IMR-90 (cell line): Measurements from ENCODE around the gene PINLYP. TPM values are rescaled to one million over a fixed set of nuclear protein-coding genes. Genes with fewer than 3 reads are reported as not detected.

Experiments
- ATAC-seq: fragments of 200-7000 bp; cut with Tn5 transposase; 2 replicates; pipeline ENCODE4 v1.9.1; 2020; ENCODE audit warnings: low read depth, mild to moderate bottlenecking, moderate library complexity
- BruUV-seq: library from RNA; stranded (reverse); fragments of 400-500 nt; replicated peaks from 2 replicates; lab custom pipeline; 2021; lab: Mats Ljungman, UMichigan
- CTCF ChIA-PET: fragments of 300-600 bp; formaldehyde crosslinking; extraction: SDS; loops from one replicate; lab custom pipeline; 2021; ENCODE audit warnings: antibody characterized with exemption; lab: Yijun Ruan, JAX
- POLR2A ChIA-PET: fragments of 300-600 bp; sonication (Branson Sonifier 250); formaldehyde crosslinking; loops from one replicate; lab custom pipeline; 2022; ENCODE audit warnings: antibody characterized with exemption; ENCODE audit not compliant: unreplicated experiment; lab: Charles Lee
- DNase-seq: peaks from one replicate; pipeline ENCODE4 v3.0.0; 2013
- H2AFZ ChIP-seq: replicated peaks from 2 replicates; pipeline ENCODE3; 2013; ENCODE audit warnings: low read length, mild to moderate bottlenecking; ENCODE audit not compliant: poor library complexity
- H2AK5ac ChIP-seq: 2 replicates; pipeline ENCODE4 v1.6.1; 2013; ENCODE audit warnings: low read depth, low read length, inconsistent platforms
- H2AK9ac ChIP-seq: replicated peaks from 2 replicates; pipeline ENCODE3; 2013; ENCODE audit warnings: mild to moderate bottlenecking, low read depth, low read length, moderate library complexity; ENCODE audit not compliant: poor library complexity
- H2BK120ac ChIP-seq: 2 replicates; pipeline ENCODE4 v1.6.1; 2013; ENCODE audit warnings: low read depth, low read length, inconsistent platforms
- H2BK15ac ChIP-seq: 3 replicates; pipeline ENCODE4 v1.6.1; 2013; ENCODE audit warnings: low read depth, low read length, inconsistent platforms
- H2BK20ac ChIP-seq: 2 replicates; pipeline ENCODE4 v1.6.1; 2013; ENCODE audit warnings: low read depth, mild to moderate bottlenecking, inconsistent platforms, low read length, moderate library complexity
- H2BK5ac ChIP-seq: 2 replicates; pipeline ENCODE4 v1.6.1; 2013; ENCODE audit warnings: mild to moderate bottlenecking, low read depth, low read length, inconsistent platforms; ENCODE audit not compliant: poor library complexity, severe bottlenecking
- H3K14ac ChIP-seq: replicated peaks from 2 replicates; pipeline ENCODE4 v1.6.1; 2013; ENCODE audit warnings: low read depth, low read length, inconsistent platforms
- H3K18ac ChIP-seq: 2 replicates; pipeline ENCODE4 v1.6.1; 2013; ENCODE audit warnings: low read depth, low read length, control low read depth
- H3K23ac ChIP-seq: 2 replicates; pipeline ENCODE4 v1.6.1; 2013; ENCODE audit warnings: low read depth, low read length, inconsistent platforms
- H3K27ac ChIP-seq: 2 replicates; pipeline ENCODE4 v1.5.1; 2013; ENCODE audit warnings: mild to moderate bottlenecking, control low read depth, low read length; ENCODE audit not compliant: insufficient read depth
- H3K27me3 ChIP-seq: 2 replicates; pipeline ENCODE4 v1.6.1; 2013; ENCODE audit warnings: low read length; ENCODE audit not compliant: control insufficient read depth, insufficient read depth
- H3K36me3 ChIP-seq: 2 replicates; pipeline ENCODE4 v1.6.1; 2013; ENCODE audit warnings: low read length, mixed read lengths; ENCODE audit not compliant: control insufficient read depth, insufficient read depth
- H3K4ac ChIP-seq: 2 replicates; pipeline ENCODE4 v1.6.1; 2013; ENCODE audit warnings: low read depth, low read length, inconsistent platforms
- H3K4me1 ChIP-seq: 2 replicates; pipeline ENCODE4 v1.6.1; 2013; ENCODE audit warnings: low read length, mixed read lengths; ENCODE audit not compliant: control insufficient read depth, insufficient read depth
- H3K4me2 ChIP-seq: 2 replicates; pipeline ENCODE4 v1.6.1; 2013; ENCODE audit warnings: low read depth, mild to moderate bottlenecking, control low read depth, low read length, moderate library complexity
- H3K4me3 ChIP-seq: 2 replicates; pipeline ENCODE4 v1.5.1; 2013; ENCODE audit warnings: low read depth, mild to moderate bottlenecking, control low read depth, low read length, moderate library complexity; ENCODE audit not compliant: insufficient read depth
- H3K56ac ChIP-seq: 2 replicates; pipeline ENCODE4 v1.6.1; 2013; ENCODE audit warnings: low read length, inconsistent platforms; ENCODE audit not compliant: insufficient read depth; ENCODE audit errors: extremely low read depth
- H3K79me1 ChIP-seq, 2 experiments: 2 replicates each; pipeline ENCODE4 v1.6.1; 2013; ENCODE audit warnings: low read length in 2 of 2, inconsistent platforms in 1 of 2, low read depth in 1 of 2
- H3K9ac ChIP-seq: 2 replicates; pipeline ENCODE4 v1.6.1; 2013; ENCODE audit warnings: low read depth, low read length, control low read depth
- H3K9me1 ChIP-seq: 2 replicates; pipeline ENCODE4 v1.6.1; 2013; ENCODE audit warnings: low read length, inconsistent platforms; ENCODE audit not compliant: insufficient read depth
- H3K9me3 ChIP-seq: 2 replicates; pipeline ENCODE4 v1.6.1; 2013; ENCODE audit warnings: low read length; ENCODE audit not compliant: control insufficient read depth, insufficient read depth
- H4K20me1 ChIP-seq: 2 replicates; pipeline ENCODE4 v1.6.1; 2013; ENCODE audit warnings: low read length, inconsistent platforms; ENCODE audit not compliant: insufficient read depth
- H4K5ac ChIP-seq: 2 replicates; pipeline ENCODE4 v1.6.1; 2013; ENCODE audit warnings: mild to moderate bottlenecking, low read depth, low read length, control low read depth
- H4K8ac ChIP-seq, 2 experiments: 2 replicates each; pipeline ENCODE4 v1.6.1; 2013; ENCODE audit warnings: low read depth in 2 of 2, low read length in 2 of 2, control low read depth in 1 of 2, inconsistent platforms in 1 of 2
- H4K91ac ChIP-seq: 2 replicates; pipeline ENCODE4 v1.6.1; 2013; ENCODE audit warnings: low read depth, low read length, inconsistent platforms; ENCODE audit not compliant: insufficient read depth
- BHLHE40 ChIP-seq: fragments of 150-350 bp; IDR thresholded peaks from 2 replicates; pipeline ENCODE4 v1.6.1; 2016; ENCODE audit warnings: mild to moderate bottlenecking, low read depth, low read length
- CHD1 ChIP-seq: IDR thresholded peaks from 2 replicates; pipeline ENCODE4 v1.6.1; 2012; ENCODE audit warnings: low read depth, low read length, improper control_type of control experiment
- FOS ChIP-seq: fragments of 150-350 bp; IDR thresholded peaks from 2 replicates; pipeline ENCODE4 v1.6.1; 2016; ENCODE audit warnings: low read depth, low read length
- MAFK ChIP-seq: IDR thresholded peaks from 2 replicates; pipeline ENCODE4 v1.6.1; 2012; ENCODE audit warnings: low read depth, low read length, improper control_type of control experiment
- MAZ ChIP-seq: IDR thresholded peaks from 2 replicates; pipeline ENCODE4 v1.6.1; 2012; ENCODE audit warnings: low read depth, mild to moderate bottlenecking, low read length, improper control_type of control experiment, moderate library complexity, borderline replicate concordance
- MXI1 ChIP-seq: IDR thresholded peaks from 2 replicates; pipeline ENCODE4 v1.6.1; 2012; ENCODE audit warnings: low read depth, mild to moderate bottlenecking, low read length, moderate library complexity, borderline replicate concordance
- NFE2L2 ChIP-seq: fragments of 150-350 bp; IDR thresholded peaks from 2 replicates; pipeline ENCODE4 v1.6.1; 2016; ENCODE audit warnings: low read depth, mild to moderate bottlenecking, low read length
- POLR2A ChIP-seq: IDR thresholded peaks from 2 replicates; pipeline ENCODE4 v1.6.1; 2012; ENCODE audit warnings: mild to moderate bottlenecking, low read depth, low read length
- RAD21 ChIP-seq: IDR thresholded peaks from 2 replicates; pipeline ENCODE4 v1.6.1; 2012; ENCODE audit warnings: low read length, improper control_type of control experiment
- RCOR1 ChIP-seq: IDR thresholded peaks from 2 replicates; pipeline ENCODE4 v1.6.1; 2012; ENCODE audit warnings: mild to moderate bottlenecking, low read length, improper control_type of control experiment; ENCODE audit not compliant: insufficient replicate concordance
- RFX5 ChIP-seq: IDR thresholded peaks from 2 replicates; pipeline ENCODE4 v1.8.0; 2012; ENCODE audit warnings: low read depth, mild to moderate bottlenecking, low read length, moderate library complexity
- SMC3 ChIP-seq: fragments of 150-350 bp; IDR thresholded peaks from 2 replicates; pipeline ENCODE4 v1.6.1; 2016; ENCODE audit warnings: low read depth, mild to moderate bottlenecking, antibody characterized with exemption, low read length, moderate library complexity
- WGBS, 2 experiments: methylation state at CpG; one replicate each; pipeline versions ENCODE4 v1.1.5 to v1.1.7; 2013; ENCODE audit warnings: missing lambda C conversion rate in 2 of 2; ENCODE audit not compliant: insufficient read length in 1 of 2; ENCODE audit errors: extremely low coverage in 2 of 2; 5-methylcytosine and 5-hydroxymethylcytosine counted together
- dilution Hi-C: fragments of 300-500 bp; cut with HindIII; formaldehyde crosslinking; loops from one replicate; pipeline ENCODE4 v1.14.3; 2018; ENCODE audit warnings: low sequenced_read_pairs; ENCODE audit not compliant: unreplicated experiment
- in situ Hi-C: fragments of 300-500 bp; cut with MboI; formaldehyde crosslinking; loops from 3 replicates; pipeline ENCODE4 v1.14.3; 2019; ENCODE audit warnings: low sequenced_read_pairs, inconsistent platforms, mixed read lengths
- intact Hi-C: fragments of 100-400 bp; cut with micrococcal nuclease; formaldehyde crosslinking; loops from 2 replicates; pipeline ENCODE4 v1.10.0; 2022
- polyA plus RNA-seq, 3 experiments: library from polyadenylated mRNA; depleted of rRNA; stranded (reverse); fragments of >200 nt; gene quantifications; 2 replicates each; pipeline ENCODE4 v1.2.3, GENCODE V29; 2012; ENCODE audit warnings: low replicate concordance in 1 of 3
- total RNA-seq: library from RNA; depleted of rRNA; stranded (reverse); fragments of >200 nt; gene quantifications from 2 replicates; pipeline ENCODE4 v1.2.3, GENCODE V29; 2012
- TF ChIP-seq, protein P1 (sequence below): conservative IDR thresholded peaks from 2 replicates; pipeline ENCODE4 v1.5.1; 2012; ENCODE audit warnings: mild to moderate bottlenecking, low read depth, low read length, improper control_type of control experiment
- TF ChIP-seq, protein P2 (sequence below): fragments of 150-350 bp; IDR thresholded peaks from 2 replicates; pipeline ENCODE4 v1.6.1; 2016; ENCODE audit warnings: low read depth, mild to moderate bottlenecking, low read length, moderate library complexity, borderline replicate concordance

Gene PINLYP
- total and polyA plus RNA-seq, 2 of the 4 experiments (the other 2 are of a cell fraction), result 0.54 to 1.4 TPM

DNA sequence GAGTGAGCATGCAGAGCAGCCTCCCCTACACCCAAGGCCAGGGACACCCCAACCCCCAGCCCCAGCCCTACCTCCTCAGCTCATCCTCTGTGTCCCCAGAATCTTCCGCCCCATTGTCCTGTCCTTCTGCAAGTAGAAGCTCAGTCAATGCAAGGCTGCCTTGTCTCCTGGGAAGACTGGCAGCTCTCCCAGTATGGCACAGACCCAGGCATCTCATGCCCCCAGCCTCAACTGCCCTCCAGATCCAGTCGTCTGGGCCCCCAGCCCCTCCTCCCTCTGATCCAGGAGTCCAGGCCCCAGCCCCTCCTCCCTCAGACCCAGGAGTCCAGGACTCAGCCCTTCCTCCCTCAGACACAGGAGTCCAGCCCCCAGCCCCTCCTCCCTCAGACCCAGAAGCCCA is 29.6 kb upstream of the PINLYP start:
- H3K27me3 ChIP-seq, result no peaks in the 10 kb centered on the region
- no peak overlapping the region for H2AK9ac ChIP-seq
- H2AFZ ChIP-seq, result no peak overlapping the region
- TF ChIP-seq MAFK (no peak), MAZ (no peak), BHLHE40 (no peak), POLR2A (no peak), RFX5 (no peak), CHD1 (no peak), NFE2L2 (no peak), FOS (no peak), RAD21 (no peak), SMC3 (no peak), RCOR1 (no peak), MXI1 (no peak)
- TF ChIP-seq, protein P1, sequence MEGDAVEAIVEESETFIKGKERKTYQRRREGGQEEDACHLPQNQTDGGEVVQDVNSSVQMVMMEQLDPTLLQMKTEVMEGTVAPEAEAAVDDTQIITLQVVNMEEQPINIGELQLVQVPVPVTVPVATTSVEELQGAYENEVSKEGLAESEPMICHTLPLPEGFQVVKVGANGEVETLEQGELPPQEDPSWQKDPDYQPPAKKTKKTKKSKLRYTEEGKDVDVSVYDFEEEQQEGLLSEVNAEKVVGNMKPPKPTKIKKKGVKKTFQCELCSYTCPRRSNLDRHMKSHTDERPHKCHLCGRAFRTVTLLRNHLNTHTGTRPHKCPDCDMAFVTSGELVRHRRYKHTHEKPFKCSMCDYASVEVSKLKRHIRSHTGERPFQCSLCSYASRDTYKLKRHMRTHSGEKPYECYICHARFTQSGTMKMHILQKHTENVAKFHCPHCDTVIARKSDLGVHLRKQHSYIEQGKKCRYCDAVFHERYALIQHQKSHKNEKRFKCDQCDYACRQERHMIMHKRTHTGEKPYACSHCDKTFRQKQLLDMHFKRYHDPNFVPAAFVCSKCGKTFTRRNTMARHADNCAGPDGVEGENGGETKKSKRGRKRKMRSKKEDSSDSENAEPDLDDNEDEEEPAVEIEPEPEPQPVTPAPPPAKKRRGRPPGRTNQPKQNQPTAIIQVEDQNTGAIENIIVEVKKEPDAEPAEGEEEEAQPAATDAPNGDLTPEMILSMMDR, result no peak
- TF ChIP-seq, protein P2, sequence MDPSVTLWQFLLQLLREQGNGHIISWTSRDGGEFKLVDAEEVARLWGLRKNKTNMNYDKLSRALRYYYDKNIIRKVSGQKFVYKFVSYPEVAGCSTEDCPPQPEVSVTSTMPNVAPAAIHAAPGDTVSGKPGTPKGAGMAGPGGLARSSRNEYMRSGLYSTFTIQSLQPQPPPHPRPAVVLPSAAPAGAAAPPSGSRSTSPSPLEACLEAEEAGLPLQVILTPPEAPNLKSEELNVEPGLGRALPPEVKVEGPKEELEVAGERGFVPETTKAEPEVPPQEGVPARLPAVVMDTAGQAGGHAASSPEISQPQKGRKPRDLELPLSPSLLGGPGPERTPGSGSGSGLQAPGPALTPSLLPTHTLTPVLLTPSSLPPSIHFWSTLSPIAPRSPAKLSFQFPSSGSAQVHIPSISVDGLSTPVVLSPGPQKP, result no peak
- no peaks in the 10 kb centered on the region for H3K4me1 ChIP-seq
- no peak overlapping the region for H2BK120ac ChIP-seq
- H4K91ac ChIP-seq, result no peak overlapping the region
- no peak overlapping the region for H2BK15ac ChIP-seq
- H3K56ac ChIP-seq, result no peak overlapping the region
- no peak overlapping the region for H2BK5ac ChIP-seq
- H2AK5ac ChIP-seq, result no peak overlapping the region
- no peak overlapping the region for H3K4me2 ChIP-seq
- no peak overlapping the region for H3K4me3 ChIP-seq
- H3K14ac ChIP-seq, result no peak overlapping the region
- H3K9ac ChIP-seq, result no peak overlapping the region
- BruUV-seq, result no TSS peak
- WGBS, 2 experiments, result 100% methylated on average over 1 of the region's 2 CpGs; no CpG with 5 or more reads in 1 of the 2 experiments
- no peak overlapping the region for H3K23ac ChIP-seq
- ATAC-seq (no peak), DNase-seq (no peak)
- no peaks in the 10 kb centered on the region for H3K9me1 ChIP-seq
- dilution Hi-C loops (no loop called here), in situ Hi-C loops (no loop called here), intact Hi-C loops (no loop called here)
- H3K4ac ChIP-seq, result no peak overlapping the region
- H4K5ac ChIP-seq, result no peak overlapping the region
- H3K9me3 ChIP-seq, result no peaks in the 10 kb centered on the region
- no peaks in the 10 kb centered on the region for H4K20me1 ChIP-seq
- H3K18ac ChIP-seq, result no peak overlapping the region
- peaks cover 34% of the 10 kb centered on the region for H3K36me3 ChIP-seq
- CTCF ChIA-PET, result interaction anchor here (0.5 kb wide), 2 partner anchors 10 to 174 kb away, joined by 3 to 4 read pairs; no protein-coding TSS in a partner anchor
- H2BK20ac ChIP-seq, result no peak overlapping the region
- H3K79me1 ChIP-seq, result no peaks in the 10 kb centered on the region
- no peak overlapping the region for H4K8ac ChIP-seq
- no peak overlapping the region for H3K27ac ChIP-seq
- POLR2A ChIA-PET, result no interaction called here
